GM06990 (cell line): ENCODE results near the gene SERTAD4.

Source experiments
- DNase-seq: peaks from one replicate; pipeline ENCODE4 v3.0.0-alpha.2; 2011; ENCODE audit not compliant: insufficient read length; ENCODE audit errors: extremely low read depth
- H3K27me3 ChIP-seq: replicated peaks from 2 replicates; pipeline ENCODE4 v1.6.0; 2011; ENCODE audit warnings: low read length; ENCODE audit not compliant: control insufficient read depth, insufficient read depth
- H3K36me3 ChIP-seq: 2 replicates; pipeline ENCODE4 v1.5.1; 2011; ENCODE audit warnings: low read length; ENCODE audit not compliant: control insufficient read depth, insufficient read depth
- H3K4me3 ChIP-seq: replicated peaks from 2 replicates; pipeline ENCODE4 v1.5.1; 2011; ENCODE audit warnings: low read depth, mild to moderate bottlenecking, control low read depth, low read length
- TF ChIP-seq, protein P1 (sequence below): IDR thresholded peaks from 2 replicates; pipeline ENCODE4 v1.5.1; 2011; ENCODE audit warnings: low read length, control low read depth, mild to moderate bottlenecking, inconsistent platforms; ENCODE audit not compliant: insufficient read depth, poor library complexity, severe bottlenecking

The SERTAD4 gene

DNA sequence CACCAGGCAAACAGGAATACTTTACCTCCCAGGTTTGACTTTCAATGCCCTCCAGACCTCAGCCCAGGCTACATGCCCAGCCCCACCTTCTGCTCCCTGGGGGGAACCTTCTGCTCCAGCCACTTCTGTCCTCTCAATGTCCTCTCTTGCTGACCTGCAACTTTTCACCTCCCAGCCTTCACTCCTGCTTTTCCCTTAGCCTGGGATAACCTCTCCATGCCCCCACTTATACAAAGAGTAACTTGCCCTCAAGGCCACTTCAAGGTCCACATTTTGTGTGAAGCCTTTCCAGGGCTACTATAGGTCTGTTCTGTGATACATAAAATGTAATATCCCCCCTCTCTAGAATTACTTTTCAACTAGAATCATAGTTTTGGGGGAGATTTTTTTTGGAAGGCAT is 21.7 kb downstream of the SERTAD4 start:
- Histone ChIP-seq H3K4me3 (no peak overlapping the region), H3K36me3 (no peaks in the 10 kb centered on the region), H3K27me3 (peaks cover 3% of the 10 kb centered on the region)
- no peak for DNase-seq
- TF ChIP-seq, protein P1, sequence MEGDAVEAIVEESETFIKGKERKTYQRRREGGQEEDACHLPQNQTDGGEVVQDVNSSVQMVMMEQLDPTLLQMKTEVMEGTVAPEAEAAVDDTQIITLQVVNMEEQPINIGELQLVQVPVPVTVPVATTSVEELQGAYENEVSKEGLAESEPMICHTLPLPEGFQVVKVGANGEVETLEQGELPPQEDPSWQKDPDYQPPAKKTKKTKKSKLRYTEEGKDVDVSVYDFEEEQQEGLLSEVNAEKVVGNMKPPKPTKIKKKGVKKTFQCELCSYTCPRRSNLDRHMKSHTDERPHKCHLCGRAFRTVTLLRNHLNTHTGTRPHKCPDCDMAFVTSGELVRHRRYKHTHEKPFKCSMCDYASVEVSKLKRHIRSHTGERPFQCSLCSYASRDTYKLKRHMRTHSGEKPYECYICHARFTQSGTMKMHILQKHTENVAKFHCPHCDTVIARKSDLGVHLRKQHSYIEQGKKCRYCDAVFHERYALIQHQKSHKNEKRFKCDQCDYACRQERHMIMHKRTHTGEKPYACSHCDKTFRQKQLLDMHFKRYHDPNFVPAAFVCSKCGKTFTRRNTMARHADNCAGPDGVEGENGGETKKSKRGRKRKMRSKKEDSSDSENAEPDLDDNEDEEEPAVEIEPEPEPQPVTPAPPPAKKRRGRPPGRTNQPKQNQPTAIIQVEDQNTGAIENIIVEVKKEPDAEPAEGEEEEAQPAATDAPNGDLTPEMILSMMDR = no peak

DNA sequence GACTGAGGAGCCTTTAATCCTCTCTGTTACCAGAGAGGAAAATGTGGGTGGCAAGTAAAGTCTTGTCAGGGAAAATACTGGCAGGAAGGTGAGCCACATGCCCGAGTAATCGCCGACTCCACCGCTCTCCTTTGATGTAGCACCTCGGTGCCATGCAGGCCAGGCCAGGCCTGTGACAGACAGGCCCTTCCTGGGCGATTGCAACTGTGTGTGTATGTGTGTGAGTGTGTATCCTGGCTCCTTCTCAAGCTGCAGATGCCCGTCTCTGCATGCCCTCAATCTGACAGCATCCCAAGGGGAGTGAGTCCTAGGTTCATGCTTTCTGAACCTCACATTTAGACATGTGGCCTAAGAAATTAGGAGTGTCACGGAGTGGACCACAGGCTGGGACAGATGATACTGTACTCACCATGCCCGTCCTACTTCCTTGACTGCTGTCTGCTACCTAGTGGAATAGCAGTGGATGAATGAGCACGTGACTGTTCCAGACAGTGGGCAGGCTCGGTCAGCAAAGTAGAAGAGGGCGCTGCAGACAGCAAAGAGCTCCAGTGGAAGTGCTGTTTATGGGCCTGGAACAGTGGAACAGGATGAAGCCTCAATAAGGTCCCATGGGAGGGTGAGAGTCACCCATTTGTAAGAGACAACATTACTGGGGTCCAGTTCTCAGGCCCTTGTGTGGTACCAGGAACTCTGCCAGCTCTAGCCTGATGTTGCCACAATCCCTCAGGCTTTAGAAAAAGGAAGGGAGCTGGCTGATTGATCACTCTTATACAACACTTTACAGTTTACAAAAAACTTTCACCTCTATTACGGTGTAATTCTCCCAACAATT is 25.3 kb downstream of the SERTAD4 start:
- no peak overlapping the region for H3K4me3 ChIP-seq
- TF ChIP-seq, protein P1 = no peak
- H3K27me3 ChIP-seq = peaks cover 3% of the 10 kb centered on the region
- DNase-seq = no peak
- H3K36me3 ChIP-seq = no peaks in the 10 kb centered on the region

DNA sequence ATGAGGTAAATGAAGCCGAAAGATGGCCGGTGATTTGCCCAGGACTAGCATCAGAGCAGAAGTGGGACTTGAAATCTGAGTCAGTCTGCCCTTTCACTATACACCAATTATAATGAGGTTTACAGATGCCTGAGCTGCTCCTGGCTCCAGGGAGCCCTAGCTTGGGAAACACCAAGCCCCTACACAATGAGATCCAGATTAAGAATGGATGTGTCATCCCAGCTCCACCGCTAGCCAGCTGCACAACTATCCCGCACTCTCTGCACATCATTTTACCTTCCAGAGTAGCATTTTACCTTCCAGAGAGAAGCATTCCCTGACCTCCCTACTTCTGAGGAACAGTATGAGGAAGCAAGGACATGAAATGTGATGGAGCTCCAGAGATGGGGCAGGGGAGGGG is 27.0 kb downstream of the SERTAD4 start:
- no peak for DNase-seq
- Histone ChIP-seq H3K36me3 (no peaks in the 10 kb centered on the region), H3K4me3 (no peak overlapping the region), H3K27me3 (peaks cover 2% of the 10 kb centered on the region)
- TF ChIP-seq, protein P1 = no peak

DNA sequence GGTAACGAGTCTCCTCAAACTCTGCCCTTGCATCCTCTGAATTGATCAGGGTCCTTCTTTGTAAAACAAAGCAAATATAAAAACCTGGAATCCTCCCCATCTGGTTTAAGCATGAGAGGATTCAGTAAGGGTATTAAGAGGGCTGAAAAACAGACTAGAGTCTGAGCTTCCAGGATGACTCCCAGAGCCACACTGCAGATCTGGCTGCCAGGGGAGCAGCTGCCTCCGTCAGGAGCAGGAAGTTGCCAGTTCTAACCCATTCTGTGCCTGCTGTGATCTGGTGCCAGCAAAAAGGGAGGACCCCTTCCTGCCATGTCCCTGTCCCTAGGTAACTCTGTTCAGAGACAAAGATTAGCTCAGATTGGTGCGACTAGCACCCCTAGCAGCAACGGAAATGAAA is 27.5 kb downstream of the SERTAD4 start:
- TF ChIP-seq, protein P1 = no peak
- Histone ChIP-seq H3K27me3 (peaks cover 2% of the 10 kb centered on the region), H3K4me3 (no peak overlapping the region), H3K36me3 (no peaks in the 10 kb centered on the region)
- no peak for DNase-seq

DNA sequence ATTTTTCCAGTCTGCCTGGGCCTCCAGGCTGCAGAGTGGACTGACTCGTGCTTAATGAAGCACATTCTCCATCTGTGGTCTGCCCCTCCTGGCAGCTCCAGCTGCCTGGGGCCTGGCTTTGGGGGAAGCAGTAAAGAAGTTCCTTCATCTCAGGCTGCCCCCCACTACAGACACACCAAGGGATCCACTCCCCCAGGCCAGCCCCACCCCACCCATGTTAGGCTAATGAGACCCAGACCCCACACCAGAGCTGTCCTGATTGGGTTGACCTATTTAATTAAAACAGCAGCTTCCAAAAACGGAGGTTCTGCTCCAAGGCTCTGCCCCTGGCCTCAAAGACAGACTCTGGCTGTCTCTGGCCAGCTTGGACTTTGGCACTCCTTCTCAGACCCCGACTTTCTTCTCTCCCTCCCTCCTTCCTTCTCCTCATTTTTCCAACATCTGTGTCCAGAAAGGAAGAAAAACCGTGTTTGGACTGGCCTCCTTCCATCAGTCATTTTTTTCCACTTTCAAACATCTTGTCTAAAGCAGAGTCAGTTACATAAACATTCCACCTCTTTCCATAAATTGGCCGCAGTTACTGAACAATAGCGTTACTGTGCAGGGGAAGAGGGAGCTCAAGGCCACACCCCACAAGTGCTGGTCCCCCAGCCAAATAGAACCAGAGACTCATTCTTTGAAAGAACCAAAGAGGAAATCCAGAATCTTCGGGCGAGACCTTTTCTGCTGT is 29.7 kb downstream of the SERTAD4 start:
- Histone ChIP-seq H3K4me3 (no peak overlapping the region), H3K36me3 (no peaks in the 10 kb centered on the region), H3K27me3 (peaks cover 2% of the 10 kb centered on the region)
- TF ChIP-seq, protein P1 = no peak
- DNase-seq = no peak
